C1 segment of cervical spinal cord (tissue), 14 donors: ENCODE results near the gene ZFP36.

Source experiments
- DNase-seq, 14 donors: peaks; one replicate each; lab custom pipeline; 2025; lab: John Stamatoyannopoulos, UW

Gene ZFP36

GRCh38 chr19:39384839-39385568 lies 21.6 kb upstream of the ZFP36 start:
- DNase-seq, result no peak

- DNase-seq, result no peak
Observed at GRCh38 chr19:39385629-39386411, 20.8 kb upstream of the ZFP36 start.

GRCh38 chr19:39386557-39386956 lies 20.1 kb upstream of the ZFP36 start:
- DNase-seq, result no peak

GRCh38 chr19:39388657-39389056 lies 18.0 kb upstream of the ZFP36 start:
- DNase-seq, result no peak

- no peak for DNase-seq
Observed at GRCh38 chr19:39389631-39390414, 16.8 kb upstream of the ZFP36 start.

GRCh38 chr19:39390451-39390750 lies 16.2 kb upstream of the ZFP36 start:
- DNase-seq, result peak in 1 of 14 donors; percentile 75

- peak; percentile 85 to 99 (median 94) for DNase-seq
Observed at GRCh38 chr19:39390751-39391437, 15.8 kb upstream of the ZFP36 start, which contains the start of the genes MED29 and PAF1. Gene MED29 (plus strand): TSS chr19:39391378. CDS start chr19:39391423, 45 bp downstream. Gene PAF1 (minus strand): TSS chr19:39391106. CDS start chr19:39390864, 242 bp downstream.

- DNase-seq, result peak in 13 of 14 donors; percentile 20 to 83 (median 54)
Observed at GRCh38 chr19:39397360-39398296, 9.0 kb upstream of the ZFP36 start.

- peak in 10 of 14 donors; percentile 11 to 77 (median 32) for DNase-seq
Observed at GRCh38 chr19:39398297-39398864, 8.3 kb upstream of the ZFP36 start.

- DNase-seq, result no peak
Observed at GRCh38 chr19:39399668-39400050, 7.0 kb upstream of the ZFP36 start.

- DNase-seq, result no peak
Observed at GRCh38 chr19:39400061-39400460, 6.6 kb upstream of the ZFP36 start.

- no peak for DNase-seq
Observed at GRCh38 chr19:39401070-39401548, 5.5 kb upstream of the ZFP36 start.

GRCh38 chr19:39401549-39402345 lies 4.9 kb upstream of the ZFP36 start:
- DNase-seq, result peak in 5 of 14 donors; percentile 8 to 45 (median 21)

GRCh38 chr19:39402346-39403300 lies 4.0 kb upstream of the ZFP36 start:
- DNase-seq, result peak in 12 of 14 donors; percentile 30 to 87 (median 68)

- peak in 13 of 14 donors; percentile 46 to 97 (median 68) for DNase-seq
Observed at GRCh38 chr19:39403331-39404312, 3.0 kb upstream of the ZFP36 start.

GRCh38 chr19:39405261-39405957 lies 1.2 kb upstream of the ZFP36 start:
- DNase-seq, result peak in 2 of 14 donors; percentile 5 to 33
